EL (cell line): ENCODE results near the gene WBP11.
"Not testable (repeated sequence)": the region's sequence is repeated elsewhere in the genome, so short reads cannot be mapped to it uniquely, and the experiment has no call there.

Experiments
- DNase-seq: peaks from one replicate; pipeline ENCODE4 v3.0.0-alpha.2; 2016

The WBP11 gene

GRCh38 chr12:14771651-14772137 is 31.6 kb downstream of the WBP11 start:
- DNase-seq, result no peak

- DNase-seq, result peak; percentile 96
Measured at GRCh38 chr12:14770496-14771461, 32.5 kb downstream of the WBP11 start.

GRCh38 chr12:14769969-14770495 is 33.2 kb downstream of the WBP11 start:
- peak; percentile 78 for DNase-seq

- no peak for DNase-seq
Measured at GRCh38 chr12:14769466-14769968, 33.8 kb downstream of the WBP11 start.

- peak; percentile 37 for DNase-seq
Measured at GRCh38 chr12:14768823-14769405, 34.4 kb downstream of the WBP11 start.

- peak; percentile 2 for DNase-seq
Measured at GRCh38 chr12:14767617-14768016, 35.7 kb downstream of the WBP11 start.

GRCh38 chr12:14766649-14767215 is 36.5 kb downstream of the WBP11 start:
- DNase-seq, result no peak

- DNase-seq, result not testable (repeated sequence)
Measured at GRCh38 chr12:14766020-14766419, 37.3 kb downstream of the WBP11 start.

GRCh38 chr12:14765398-14765797 is 37.9 kb downstream of the WBP11 start:
- DNase-seq, result no peak

GRCh38 chr12:14759711-14760280 is 43.5 kb downstream of the WBP11 start:
- not testable (repeated sequence) for DNase-seq

GRCh38 chr12:14756334-14757143 is 46.7 kb downstream of the WBP11 start:
- no peak for DNase-seq

- no peak for DNase-seq
Measured at GRCh38 chr12:14751986-14752385, 51.3 kb downstream of the WBP11 start.

GRCh38 chr12:14743061-14743460 is 60.2 kb downstream of the WBP11 start:
- no peak for DNase-seq

GRCh38 chr12:14741942-14742341 is 61.3 kb downstream of the WBP11 start:
- DNase-seq, result no peak

- no peak for DNase-seq
Measured at GRCh38 chr12:14741153-14741552, 62.1 kb downstream of the WBP11 start.

GRCh38 chr12:14736441-14736840 is 66.8 kb downstream of the WBP11 start:
- DNase-seq, result not testable (repeated sequence)
